Activated naive CD4-positive, alpha-beta T cell treated with anti-CD3 and anti-CD28 coated beads, Interleukin-2, amount 50 U/mL, for 16 hours (primary cell): ENCODE measurements around the gene SRGAP1.
"Not testable (repeated sequence)": the region's sequence is repeated elsewhere in the genome, so short reads cannot be mapped to it uniquely, and the experiment has no call there.

ENCODE experiments used
- DNase-seq: peaks from one replicate; pipeline ENCODE4 v3.0.0-alpha.2; 2020

The SRGAP1 gene

GRCh38 chr12:63874897-63875480 is 30.5 kb downstream of the SRGAP1 start:
- DNase-seq: no peak

- no peak for DNase-seq
Measured at GRCh38 chr12:63875703-63876102, 31.2 kb downstream of the SRGAP1 start.

- no peak for DNase-seq
Measured at GRCh38 chr12:63876980-63877379, 32.5 kb downstream of the SRGAP1 start.

GRCh38 chr12:63877693-63878092 is 33.2 kb downstream of the SRGAP1 start:
- no peak for DNase-seq

GRCh38 chr12:63880235-63880634 is 35.7 kb downstream of the SRGAP1 start:
- DNase-seq: not testable (repeated sequence)

GRCh38 chr12:63880742-63881263 is 36.3 kb downstream of the SRGAP1 start:
- DNase-seq: no peak

GRCh38 chr12:63882844-63883243 is 38.3 kb downstream of the SRGAP1 start:
- no peak for DNase-seq

GRCh38 chr12:63885401-63885800 is 40.9 kb downstream of the SRGAP1 start:
- no peak for DNase-seq

GRCh38 chr12:63888908-63889635 is 44.6 kb downstream of the SRGAP1 start:
- DNase-seq: no peak

GRCh38 chr12:63889721-63890509 is 45.4 kb downstream of the SRGAP1 start:
- DNase-seq: no peak

GRCh38 chr12:63893170-63893569 is 48.7 kb downstream of the SRGAP1 start:
- DNase-seq: no peak

GRCh38 chr12:63894132-63894531 is 49.6 kb downstream of the SRGAP1 start:
- DNase-seq: no peak

GRCh38 chr12:63895841-63896240 is 51.3 kb downstream of the SRGAP1 start:
- no peak for DNase-seq

GRCh38 chr12:63897931-63898330 is 53.4 kb downstream of the SRGAP1 start:
- no peak for DNase-seq

GRCh38 chr12:63898764-63899337 is 54.4 kb downstream of the SRGAP1 start:
- no peak for DNase-seq

GRCh38 chr12:63899396-63899795 is 54.9 kb downstream of the SRGAP1 start:
- DNase-seq: no peak

- DNase-seq: no peak
Measured at GRCh38 chr12:63900922-63901793, 56.7 kb downstream of the SRGAP1 start.

GRCh38 chr12:63904653-63905052 is 60.2 kb downstream of the SRGAP1 start:
- no peak for DNase-seq

- DNase-seq: no peak
Measured at GRCh38 chr12:63905544-63905943, 61.0 kb downstream of the SRGAP1 start.

GRCh38 chr12:63906876-63907275 is 62.4 kb downstream of the SRGAP1 start:
- no peak for DNase-seq

- DNase-seq: no peak
Measured at GRCh38 chr12:63907561-63907960, 63.1 kb downstream of the SRGAP1 start.

- no peak for DNase-seq
Measured at GRCh38 chr12:63909746-63910145, 65.2 kb downstream of the SRGAP1 start.
